Measurements from ENCODE around the gene ZDHHC11.
"Not testable (repeated sequence)": the region's sequence is repeated elsewhere in the genome, so short reads cannot be mapped to it uniquely, and the experiment has no call there.

The ZDHHC11 gene

GRCh38 chr5:880816-881550 is 30.2 kb upstream of the ZDHHC11 start:
- DNase-seq (ENCODE audit: low read depth, low spot score) = no peak
- no peak overlapping the region for H3K27ac ChIP-seq

GRCh38 chr5:878677-879076 is 27.9 kb upstream of the ZDHHC11 start:
- DNase-seq (ENCODE audit: low read depth, low spot score); H3K27ac ChIP-seq: not testable (repeated sequence)

DNA sequence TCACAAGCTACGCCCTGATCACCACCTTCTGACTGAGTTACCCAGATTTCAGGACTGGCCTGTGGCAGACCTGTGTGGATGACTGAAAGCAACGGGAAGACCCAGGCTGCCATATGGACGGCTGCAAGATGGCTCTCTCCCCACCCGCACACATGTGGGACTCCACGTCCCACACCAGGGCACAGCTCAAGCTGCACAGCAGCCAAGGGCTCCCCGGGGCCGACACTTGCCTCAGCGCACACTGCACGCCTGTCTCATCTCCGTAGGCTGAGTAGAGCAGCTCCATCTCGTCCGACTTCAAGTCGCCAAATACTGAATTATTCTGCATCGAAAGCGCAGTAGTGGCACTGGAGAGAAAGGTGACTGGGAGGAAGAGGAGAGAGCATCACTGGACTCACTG is 27.3 kb upstream of the ZDHHC11 start:
- DNase-seq (ENCODE audit: low read depth, low spot score) = no peak
- no peak overlapping the region for H3K27ac ChIP-seq

- no peak overlapping the region for H3K27ac ChIP-seq
- no peak for DNase-seq (ENCODE audit: low read depth, low spot score)
Measured at GRCh38 chr5:876398-877365, 25.9 kb upstream of the ZDHHC11 start.

- no peak for DNase-seq (ENCODE audit: low read depth, low spot score)
- no peak overlapping the region for H3K27ac ChIP-seq
Measured at GRCh38 chr5:875931-876330, 25.1 kb upstream of the ZDHHC11 start.

DNA sequence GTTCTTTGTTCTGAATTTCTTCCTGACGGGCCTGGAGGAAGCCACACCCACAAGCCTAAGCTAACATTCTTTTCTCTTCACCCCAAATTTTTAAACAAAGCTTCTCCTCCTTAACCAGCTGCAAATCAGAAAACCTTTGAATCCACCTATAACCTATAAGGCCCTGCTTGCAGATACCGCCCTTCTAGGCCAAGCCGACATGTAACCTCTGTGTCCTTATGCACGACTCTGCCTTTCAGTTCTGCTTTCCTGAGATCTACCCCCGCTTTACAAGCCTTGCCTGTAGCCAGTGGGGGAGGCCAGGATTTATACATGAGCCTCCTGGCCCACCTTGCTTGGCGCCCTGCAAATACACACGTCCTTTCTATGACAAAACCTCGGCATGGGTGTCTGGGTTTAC is 22.5 kb upstream of the ZDHHC11 start:
- DNase-seq (ENCODE audit: low read depth, low spot score) = no peak
- no peak overlapping the region for H3K27ac ChIP-seq

GRCh38 chr5:872301-872700 is 21.5 kb upstream of the ZDHHC11 start:
- no peak overlapping the region for H3K27ac ChIP-seq
- DNase-seq (ENCODE audit: low read depth, low spot score) = no peak

DNA sequence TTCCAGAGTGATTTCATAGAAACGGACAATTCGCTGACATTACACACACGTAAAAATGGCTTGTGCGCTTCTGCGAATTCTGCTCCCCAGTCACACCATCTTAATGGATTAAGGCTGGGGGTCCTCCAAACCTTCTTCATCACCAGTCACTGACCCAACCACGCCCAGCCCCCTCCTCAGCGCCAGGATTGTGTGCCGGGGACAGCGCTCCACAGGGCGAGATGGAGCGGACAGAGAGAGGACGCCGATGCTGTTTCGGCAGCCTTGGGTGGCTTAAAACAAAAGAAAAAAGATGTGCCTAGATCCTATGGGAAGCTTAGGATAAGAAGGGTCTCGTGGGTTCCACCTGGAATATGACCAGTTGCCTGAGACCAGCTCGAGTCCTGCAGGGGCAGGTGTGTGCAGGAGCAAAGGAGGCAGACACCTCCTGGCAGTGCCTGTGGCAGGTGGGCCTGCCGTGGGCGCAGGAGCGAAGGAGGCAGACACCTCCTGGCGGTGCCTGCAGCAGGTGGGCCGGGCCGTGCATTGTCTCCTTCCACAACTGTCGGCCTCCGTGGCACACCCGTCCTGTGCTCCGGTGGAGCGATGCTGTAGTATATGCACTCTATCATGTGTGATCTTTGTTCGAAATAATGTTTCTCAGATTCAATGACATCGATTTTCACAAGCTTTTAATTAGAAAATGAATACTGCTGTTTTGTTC is 21.0 kb upstream of the ZDHHC11 start:
- DNase-seq (ENCODE audit: low read depth, low spot score) = no peak
- H3K27ac ChIP-seq = no peak overlapping the region

- H3K27ac ChIP-seq = no peak overlapping the region
- no peak for DNase-seq (ENCODE audit: low read depth, low spot score)
Measured at GRCh38 chr5:870956-871355, 20.2 kb upstream of the ZDHHC11 start.

DNA sequence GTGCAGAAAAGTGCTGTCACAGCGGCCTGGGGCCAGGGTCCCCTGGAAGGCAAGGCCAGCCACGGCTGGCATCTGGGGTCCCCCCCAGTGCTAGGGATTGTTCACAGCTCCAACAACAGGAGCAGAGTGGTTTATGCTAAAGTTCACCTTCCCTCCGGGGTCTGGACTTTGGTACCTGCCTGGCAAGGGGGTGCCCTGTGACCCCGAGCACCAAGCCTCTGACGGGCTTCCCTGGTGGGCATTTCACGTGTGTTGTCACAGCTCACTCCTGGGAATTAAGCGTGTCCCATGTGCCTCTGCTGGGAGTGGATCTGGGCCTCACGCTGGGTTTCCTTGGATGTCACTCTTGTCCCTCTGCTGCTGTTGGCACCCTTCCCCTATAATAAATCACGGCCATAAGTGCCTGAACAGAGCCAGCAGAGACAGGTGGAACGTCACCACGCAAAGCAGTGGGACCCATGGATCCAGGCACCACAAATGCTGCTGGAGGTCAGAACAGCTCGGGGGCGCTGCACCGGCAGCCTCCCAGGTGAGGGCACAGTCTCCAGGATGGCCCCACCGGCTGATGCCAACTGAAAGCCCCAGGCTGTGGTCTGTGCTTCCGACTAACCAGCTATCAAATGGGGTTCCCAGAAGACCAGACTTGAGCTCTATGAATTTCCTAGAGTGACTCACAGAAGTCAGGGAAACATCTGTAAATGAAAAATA is 17.8 kb upstream of the ZDHHC11 start:
- no peak for DNase-seq (ENCODE audit: low read depth, low spot score)
- no peak overlapping the region for H3K27ac ChIP-seq

DNA sequence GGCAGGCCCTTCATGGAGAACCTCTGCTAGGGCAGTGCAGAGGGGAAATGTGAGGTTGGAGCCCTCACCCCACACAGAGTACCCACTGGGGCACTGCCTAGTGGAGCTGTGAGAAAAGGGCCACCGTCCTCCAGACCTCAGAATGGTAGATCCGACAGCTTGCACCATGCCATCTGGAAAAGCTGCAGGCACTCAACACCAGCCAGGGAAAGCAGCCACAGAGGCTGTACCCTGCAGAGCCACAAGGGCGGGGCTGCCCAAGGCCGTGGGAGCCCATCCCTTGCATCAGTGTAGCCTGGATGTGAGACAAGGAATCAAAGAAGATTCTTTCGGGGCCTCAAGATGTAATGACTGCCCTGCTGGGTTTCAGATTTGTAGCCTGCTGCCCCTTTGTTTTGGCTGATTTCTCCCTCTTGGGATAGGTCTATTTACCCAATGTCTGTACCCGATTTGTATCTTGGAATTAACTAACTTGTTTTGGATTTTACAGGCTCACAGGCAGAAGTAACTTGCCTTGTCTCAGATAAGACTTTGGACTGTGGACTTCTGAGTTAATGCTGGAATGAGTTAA is 16.6 kb upstream of the ZDHHC11 start:
- DNase-seq (ENCODE audit: low read depth, low spot score) = no peak
- no peak overlapping the region for H3K27ac ChIP-seq

GRCh38 chr5:865771-866170 is 15.0 kb upstream of the ZDHHC11 start:
- H3K27ac ChIP-seq = no peak overlapping the region
- DNase-seq (ENCODE audit: low read depth, low spot score) = no peak

GRCh38 chr5:865168-865521 is 14.4 kb upstream of the ZDHHC11 start:
- H3K27ac ChIP-seq = no peak overlapping the region
- DNase-seq (ENCODE audit: low read depth, low spot score) = no peak

DNA sequence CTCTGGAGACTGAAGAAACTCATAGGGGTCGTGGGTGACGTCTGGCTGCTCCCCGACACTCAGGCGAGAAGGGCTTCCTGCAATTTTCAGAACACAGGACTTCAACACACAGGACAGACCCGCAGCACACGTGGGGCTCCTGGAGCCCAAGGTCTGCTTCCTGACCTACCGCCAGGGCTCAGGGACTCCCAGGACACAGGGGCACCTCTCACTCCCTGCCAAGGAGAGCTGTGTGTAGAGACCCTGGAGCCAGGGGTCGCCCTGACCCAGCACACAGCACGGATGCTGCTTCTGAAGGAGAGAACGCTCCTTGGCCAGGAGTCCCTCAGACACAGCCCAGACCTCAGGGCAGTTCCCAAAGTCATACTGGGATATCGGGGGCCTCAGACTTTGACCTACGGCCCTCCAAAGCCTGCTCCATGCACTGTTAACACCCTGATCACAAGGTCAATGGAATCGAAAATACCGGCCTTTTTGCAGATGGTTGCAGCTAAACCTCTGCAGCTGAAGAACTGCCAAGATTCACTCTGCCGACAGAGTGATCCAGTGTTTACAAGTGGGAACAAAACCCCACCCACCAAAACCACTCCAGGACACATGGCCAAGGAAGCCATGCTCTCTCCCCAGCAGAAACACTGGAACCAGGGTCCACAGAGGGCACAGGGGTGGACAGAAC is 13.8 kb upstream of the ZDHHC11 start:
- no peak for DNase-seq (ENCODE audit: low read depth, low spot score)
- H3K27ac ChIP-seq = no peak overlapping the region

GRCh38 chr5:863244-863805 is 12.5 kb upstream of the ZDHHC11 start:
- H3K27ac ChIP-seq = no peak overlapping the region
- no peak for DNase-seq (ENCODE audit: low read depth, low spot score)

- no peak for DNase-seq (ENCODE audit: low read depth, low spot score)
- no peak overlapping the region for H3K27ac ChIP-seq
Measured at GRCh38 chr5:862367-863243, 11.8 kb upstream of the ZDHHC11 start.

GRCh38 chr5:861442-862366 is 10.9 kb upstream of the ZDHHC11 start:
- DNase-seq (ENCODE audit: low read depth, low spot score) = no peak

More at GRCh38 chr5:861442-862366, 10.9 kb upstream of the ZDHHC11 start:
- H3K27ac ChIP-seq = no peak overlapping the region

Data from epithelial cell of prostate (primary cell).